Fibroblast of skin of left quadriceps (primary cell): Measurements from ENCODE around the gene TIE1.

Source experiments
- DNase-seq, 2 experiments: peaks; one replicate each; pipeline ENCODE4 v3.0.0-alpha.2; 2013; ENCODE audit warnings: low read depth in 2 of 2

The TIE1 gene

DNA sequence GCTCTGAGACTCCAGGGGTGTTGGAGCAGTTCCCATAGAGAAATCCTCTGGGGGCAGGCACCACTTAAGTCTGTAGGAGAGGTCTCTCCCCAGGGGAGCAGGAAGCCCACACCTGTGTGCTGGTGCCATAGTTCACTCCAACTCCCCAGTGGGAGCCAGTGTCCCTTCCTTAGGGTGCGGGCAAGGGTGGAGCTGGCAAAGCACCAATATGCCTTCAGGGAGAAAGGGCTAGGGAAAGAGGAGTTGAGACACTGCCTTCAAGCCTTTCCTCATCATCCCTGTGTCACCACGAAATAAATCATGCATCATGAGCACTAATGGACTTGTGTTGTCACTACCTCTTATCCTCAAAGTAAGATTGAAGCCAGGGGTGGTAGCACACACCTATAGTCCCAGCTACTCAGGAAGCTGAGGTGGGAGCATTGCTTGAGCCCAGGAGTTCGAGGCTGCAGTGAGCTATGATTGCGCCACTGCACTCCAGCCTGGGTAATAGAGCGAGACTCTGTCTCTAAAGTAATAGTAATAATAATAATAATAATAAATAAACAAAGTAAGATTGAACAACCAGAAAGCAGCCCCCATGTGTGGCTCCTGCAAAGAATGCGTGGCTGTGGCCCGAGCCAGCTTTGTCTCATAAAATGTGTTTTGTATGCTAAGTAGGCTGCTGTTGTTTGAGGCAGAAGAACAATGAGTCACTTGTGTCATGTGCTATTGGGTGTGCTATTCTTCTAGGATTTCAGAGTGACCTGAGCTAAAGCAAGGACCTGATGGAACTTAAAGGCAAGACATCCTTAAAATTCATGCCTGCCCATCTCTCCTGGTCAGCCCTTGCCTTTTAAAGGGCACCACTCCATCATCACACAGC lies 6.7 kb upstream of the TIE1 start:
- no peak for DNase-seq

DNA sequence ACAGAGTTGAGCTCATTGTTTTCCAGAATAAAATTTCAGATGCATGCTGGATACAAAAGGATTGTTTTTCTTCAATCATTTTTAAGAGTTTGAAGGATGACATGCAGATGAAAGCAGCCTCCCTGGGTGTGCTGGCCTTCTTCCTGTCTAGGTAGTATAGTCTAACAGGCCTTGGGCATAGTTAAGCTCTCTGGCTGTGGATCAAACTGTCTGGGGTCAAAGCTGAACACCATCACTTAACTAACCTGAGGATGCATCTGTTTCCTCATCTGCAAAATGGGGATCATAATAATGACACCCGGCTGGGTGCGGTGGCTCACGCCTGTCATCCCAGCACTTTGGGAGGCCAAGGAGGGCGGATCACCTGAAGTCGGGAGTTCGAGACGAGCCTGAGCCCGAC lies 6.0 kb upstream of the TIE1 start:
- no peak for DNase-seq

DNA sequence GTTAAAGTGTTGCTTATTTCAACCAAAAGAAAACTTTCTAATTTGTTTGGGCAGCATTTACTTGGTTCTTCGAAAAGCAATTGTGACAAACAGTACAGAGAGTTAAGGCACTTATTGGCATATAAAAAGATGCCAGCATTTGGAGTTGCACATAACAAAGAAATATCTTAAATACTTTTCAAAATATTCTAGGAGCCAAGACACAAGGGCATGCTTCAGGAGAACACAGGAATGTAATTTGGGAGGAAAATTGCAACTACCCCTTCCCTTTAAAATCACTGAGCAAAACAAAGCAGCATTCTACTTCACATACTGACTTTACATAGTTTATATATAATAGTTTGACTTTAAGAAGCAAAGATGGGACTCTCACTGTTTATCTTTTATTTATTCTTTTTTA lies 4.6 kb upstream of the TIE1 start:
- no peak for DNase-seq

DNA sequence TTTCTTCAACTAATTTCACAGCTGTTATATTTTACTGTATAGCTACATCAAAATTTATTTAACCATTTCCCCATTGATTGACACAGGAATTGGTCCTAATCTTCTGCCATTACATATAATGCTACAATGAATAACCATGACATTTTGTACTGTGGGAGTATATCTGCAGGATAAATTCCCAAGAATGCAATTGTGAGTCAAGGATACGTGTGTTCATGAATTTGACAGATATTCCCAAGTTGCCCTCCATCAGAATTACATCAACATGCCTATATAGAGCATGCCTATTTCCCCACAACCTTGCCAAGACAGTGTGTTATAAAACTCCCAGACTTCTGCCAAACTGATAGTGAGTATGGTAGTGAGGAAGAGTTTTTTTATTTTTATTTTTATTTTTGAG lies 2.7 kb upstream of the TIE1 start:
- no peak for DNase-seq

DNA sequence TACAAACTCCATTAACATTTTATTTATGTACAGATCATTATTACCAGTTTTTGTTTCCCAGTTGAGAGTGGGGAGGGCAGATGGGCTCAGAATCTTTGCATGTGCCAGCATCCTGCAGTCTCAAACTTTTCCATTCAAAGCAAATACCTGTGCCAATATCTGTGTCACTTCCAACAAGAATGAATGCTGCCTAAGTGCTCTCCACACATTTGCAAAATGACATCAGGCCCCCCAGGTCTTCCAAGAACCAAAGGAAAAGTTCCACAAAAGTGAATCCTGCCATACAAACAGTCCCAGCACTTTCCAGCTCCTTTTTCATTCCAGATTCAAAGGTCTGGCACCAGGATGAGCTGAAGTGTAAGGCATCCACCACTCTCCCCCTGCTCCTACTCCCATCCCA lies 1.7 kb upstream of the TIE1 start:
- no peak for DNase-seq

DNA sequence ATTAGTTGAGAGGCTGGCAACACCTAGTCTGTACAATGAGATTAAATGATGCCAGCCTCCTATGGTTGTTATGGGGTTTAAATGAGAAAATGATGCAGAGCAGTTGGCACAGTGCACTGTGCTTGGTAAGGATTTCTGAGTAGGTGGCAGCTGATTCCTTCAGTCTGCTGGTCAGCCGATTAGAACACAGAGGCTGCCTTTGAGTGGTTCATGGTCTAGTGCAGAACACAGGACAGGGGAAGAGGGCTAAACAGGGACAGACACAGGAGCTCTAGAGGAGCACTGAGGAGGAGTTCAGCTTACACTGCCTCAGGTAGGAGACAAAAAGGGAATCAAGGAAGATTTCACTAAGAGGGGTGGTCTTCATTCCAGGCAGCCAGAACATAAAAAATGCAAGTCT lies 1.4 kb downstream of the TIE1 start:
- DNase-seq: no peak

DNA sequence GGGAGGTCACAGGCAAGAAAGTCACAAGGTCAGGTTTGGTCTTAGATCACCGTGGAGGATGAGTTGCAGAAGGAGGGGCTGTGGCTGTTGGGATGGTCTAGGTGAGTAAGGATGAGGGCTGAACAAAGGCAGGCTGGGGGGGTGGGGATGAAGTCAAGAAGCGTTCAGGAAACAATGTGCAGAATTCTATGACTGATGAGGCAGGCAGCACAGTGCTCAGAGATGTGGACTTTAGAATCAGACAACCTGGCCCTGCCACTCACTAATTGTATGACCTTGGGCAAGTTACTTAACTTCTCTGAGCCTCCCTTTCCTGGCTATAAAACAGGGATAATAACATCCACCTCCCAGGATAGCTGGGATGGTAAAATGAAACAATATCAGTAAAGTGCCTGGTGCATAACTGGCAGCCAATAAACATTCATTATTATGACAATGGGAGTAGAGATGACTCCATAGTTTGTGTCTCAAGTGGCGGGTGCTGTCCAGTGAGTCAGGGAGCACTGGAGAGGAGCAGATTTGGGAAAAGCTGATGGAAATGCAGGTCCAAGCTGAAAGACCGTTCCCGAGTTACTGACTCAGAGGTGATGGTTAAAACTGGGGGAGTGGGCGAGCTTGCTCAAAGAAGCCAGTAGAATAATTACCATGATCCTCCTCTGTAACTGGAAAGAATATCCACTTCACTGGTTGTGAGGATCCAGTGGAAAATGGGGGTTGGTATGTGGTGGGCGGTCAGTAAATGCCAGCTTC lies 2.1 kb downstream of the TIE1 start:
- no peak for DNase-seq

DNA sequence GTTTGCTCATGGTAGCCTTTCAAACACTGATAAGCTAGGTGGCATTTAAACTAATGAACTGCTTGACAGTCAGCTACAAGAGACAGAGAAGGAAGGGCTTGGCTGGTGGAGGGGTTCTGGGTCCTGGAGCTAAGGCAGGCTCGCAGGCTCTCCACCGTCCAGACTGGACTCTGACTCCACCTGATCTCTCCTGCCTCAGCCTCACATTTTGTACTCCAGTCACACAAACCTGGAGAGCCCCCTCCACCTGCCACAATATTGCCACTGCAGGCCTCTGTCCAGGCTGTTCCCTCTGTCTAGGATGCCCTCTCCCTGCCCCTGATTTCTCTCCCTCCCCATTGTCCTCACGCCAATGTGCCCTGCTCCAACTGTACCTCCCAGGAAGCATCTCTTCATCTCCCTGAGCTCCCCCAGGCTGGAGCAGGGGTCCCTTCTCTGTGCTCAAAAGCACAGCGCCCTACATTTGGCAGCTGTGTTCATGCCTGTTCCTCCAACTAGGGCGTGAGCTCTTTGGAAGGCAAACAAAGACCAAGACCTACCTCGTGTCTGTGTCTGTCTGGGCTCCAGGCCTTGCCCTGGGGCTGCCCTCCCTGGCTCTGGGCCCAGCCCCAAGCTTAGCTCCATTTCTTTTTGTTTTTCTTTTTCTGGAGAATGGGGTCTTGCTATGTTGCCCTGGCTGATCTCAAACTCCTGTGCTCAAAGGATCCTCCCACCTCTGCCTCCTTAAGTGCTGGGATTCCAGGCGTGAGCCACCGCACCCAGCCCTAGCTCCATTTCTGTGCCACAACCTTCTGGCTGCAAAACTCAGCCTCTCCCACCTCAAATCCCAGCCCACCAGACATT lies 2.9 kb downstream of the TIE1 start:
- DNase-seq: no peak

DNA sequence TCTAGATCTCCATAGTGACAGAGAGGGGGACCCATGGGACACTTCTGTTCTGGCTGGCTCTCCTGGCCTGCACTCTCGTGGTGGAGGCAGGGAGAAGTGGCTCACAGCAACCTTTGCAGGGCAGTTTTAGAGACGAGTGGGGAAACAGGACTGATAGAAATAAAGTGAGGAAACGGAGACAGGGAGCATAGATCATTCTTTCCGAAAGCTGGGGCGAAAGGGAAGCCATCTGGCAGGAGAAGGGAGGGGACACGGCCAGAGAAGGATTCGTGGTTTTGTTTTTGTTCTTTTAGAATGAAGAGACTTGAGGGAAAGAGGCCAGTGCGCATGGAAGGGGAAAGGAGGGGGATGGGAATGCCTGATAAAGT lies 3.5 kb downstream of the TIE1 start:
- no peak for DNase-seq

DNA sequence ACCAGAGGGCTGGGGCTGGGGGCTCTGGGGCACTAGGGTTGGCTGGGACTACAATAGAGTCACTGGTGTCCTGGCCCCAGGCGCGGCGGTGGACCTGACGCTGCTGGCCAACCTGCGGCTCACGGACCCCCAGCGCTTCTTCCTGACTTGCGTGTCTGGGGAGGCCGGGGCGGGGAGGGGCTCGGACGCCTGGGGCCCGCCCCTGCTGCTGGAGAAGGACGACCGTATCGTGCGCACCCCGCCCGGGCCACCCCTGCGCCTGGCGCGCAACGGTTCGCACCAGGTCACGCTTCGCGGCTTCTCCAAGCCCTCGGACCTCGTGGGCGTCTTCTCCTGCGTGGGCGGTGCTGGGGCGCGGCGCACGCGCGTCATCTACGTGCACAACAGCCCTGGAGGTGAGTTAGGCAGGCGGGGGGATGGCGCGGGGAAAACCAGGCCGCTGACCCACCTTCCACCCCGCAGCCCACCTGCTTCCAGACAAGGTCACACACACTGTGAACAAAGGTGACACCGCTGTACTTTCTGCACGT lies 4.1 kb downstream of the TIE1 start:
- no peak for DNase-seq

DNA sequence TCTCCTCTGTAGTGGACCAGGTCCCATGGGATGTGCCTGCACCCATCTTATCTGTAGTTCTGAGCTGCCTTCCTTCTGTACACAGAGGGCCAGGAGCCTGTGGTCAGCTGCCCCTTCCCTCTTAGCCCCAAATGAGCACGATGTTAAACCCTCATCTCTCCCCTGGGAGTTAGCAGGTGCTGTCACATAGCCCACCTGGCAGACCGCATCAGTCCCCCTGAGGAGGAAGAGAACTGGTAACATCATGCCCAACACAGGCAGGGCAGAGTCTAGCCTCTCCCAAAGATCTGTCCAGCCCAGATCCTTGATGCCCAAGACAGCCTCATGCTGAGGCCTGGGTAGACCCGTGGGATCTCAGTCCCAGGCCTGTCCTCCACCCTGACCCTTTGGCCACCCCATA lies 4.7 kb downstream of the TIE1 start:
- no peak for DNase-seq

DNA sequence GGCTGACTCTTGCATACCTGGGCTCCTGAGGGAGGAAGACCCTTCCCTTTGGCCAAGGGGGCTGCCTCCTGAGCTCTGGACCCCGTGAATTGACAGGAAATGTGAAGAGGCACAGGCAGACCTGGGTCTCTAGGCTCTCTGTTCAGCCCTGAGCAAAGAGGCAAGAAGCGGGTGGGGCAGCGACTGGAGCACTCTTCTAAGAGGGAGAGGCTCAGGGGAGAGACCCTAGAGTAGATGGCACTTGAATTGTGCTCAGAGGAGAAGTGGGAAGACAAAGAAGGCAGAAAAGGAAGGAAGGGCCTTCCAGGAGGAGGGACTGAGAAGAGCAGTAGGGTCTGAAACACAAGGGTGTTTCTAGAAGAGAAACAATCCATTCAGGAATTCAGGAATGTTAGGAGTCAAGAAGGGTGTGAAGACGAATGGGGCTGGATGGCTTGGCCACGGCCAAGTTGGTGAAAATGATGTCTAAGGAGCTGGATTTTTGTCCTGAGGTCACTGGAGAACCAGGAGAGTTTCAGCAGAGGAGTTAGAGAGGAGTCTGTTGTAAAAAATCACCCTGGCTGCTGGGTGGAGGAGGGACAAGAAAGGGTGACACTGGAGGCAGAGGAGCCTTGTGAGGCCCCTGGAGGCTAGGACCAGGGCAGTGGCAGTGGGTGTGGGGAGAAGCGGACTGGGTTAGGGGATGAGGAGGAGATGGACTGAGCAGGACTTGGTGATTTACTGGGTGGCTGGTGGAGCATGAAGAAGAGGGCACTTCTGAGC lies 5.3 kb downstream of the TIE1 start:
- DNase-seq: no peak

DNA sequence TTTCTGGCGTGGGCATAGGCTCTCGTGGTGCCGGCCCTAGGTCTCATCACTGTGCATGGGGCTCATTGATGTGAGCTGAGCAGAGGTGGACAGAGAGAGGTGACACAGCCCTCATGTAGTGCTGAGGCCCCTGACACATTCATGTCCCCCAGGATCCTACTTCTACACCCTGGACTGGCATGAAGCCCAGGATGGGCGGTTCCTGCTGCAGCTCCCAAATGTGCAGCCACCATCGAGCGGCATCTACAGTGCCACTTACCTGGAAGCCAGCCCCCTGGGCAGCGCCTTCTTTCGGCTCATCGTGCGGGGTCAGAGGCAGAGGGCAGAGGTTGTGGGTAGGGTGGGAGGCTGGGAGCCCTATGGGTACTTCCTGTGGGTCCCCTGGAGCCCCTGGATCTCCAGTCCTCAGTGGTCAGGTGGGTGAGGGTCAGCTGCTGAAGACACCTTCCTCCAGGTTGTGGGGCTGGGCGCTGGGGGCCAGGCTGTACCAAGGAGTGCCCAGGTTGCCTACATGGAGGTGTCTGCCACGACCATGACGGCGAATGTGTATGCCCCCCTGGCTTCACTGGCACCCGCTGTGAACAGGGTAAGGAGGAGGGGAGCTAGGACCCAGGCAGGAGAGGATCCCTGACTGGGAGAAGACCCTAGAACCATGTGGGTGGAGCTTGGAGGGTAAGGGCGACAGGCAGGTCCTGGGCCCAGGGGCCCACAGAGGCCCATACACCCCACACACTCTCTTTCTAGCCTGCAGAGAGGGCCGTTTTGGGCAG lies 6.1 kb downstream of the TIE1 start:
- no peak for DNase-seq

DNA sequence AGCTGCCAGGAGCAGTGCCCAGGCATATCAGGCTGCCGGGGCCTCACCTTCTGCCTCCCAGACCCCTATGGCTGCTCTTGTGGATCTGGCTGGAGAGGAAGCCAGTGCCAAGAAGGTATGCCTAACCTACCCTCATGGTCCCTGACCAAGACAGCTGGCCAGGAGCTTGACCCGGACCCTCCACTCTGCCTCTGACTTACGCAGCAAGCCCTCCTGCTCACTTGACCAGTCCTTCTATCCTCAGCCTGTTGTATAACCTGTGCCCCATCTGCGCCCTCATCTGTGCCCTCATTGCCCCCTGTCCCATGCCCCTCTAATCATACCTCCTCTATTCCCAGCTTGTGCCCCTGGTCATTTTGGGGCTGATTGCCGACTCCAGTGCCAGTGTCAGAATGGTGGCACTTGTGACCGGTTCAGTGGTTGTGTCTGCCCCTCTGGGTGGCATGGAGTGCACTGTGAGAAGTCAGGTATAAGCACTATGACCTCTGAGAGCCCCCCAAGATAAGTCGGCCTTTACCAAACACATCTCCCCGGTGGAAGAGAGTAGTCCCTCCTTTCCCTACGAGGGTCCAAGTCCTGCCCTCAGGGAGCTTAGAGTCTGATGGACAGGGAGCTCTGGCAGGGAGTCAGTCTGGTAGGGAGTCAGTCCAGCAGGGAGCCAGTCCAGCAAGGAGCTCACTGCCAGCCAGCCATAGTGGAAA lies 6.8 kb downstream of the TIE1 start:
- DNase-seq: no peak

DNA sequence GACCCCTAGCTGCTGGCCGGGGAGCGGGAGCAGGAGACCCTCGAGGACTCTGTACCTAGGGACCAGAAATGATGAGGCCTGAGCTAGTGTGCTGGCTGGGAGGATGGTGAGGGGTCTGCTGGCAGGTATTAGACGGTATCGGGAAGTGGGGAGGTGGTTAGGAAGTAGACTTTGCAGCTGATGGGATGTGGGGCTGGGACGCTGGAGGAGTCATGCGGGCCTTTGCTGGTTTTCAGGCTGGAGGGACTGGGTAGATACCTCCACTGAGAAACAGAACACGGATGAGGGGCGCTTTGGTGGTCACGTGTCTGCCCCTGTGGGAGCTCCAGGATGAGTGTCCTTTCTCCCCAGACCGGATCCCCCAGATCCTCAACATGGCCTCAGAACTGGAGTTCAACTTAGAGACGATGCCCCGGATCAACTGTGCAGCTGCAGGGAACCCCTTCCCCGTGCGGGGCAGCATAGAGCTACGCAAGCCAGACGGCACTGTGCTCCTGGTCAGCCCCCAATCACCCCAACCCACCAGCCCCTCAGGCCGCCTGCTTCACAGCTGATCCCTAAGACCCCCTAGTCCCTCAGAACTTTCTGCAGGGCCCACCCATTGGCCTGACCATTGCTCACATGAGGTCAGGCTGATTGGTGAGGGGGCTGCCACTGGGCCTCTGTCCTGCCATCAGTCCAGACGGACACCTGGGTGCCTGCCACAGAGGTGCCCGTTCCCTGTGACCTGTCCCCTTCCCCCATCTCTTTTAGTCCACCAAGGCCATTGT lies 8.0 kb downstream of the TIE1 start:
- no peak for DNase-seq

DNA sequence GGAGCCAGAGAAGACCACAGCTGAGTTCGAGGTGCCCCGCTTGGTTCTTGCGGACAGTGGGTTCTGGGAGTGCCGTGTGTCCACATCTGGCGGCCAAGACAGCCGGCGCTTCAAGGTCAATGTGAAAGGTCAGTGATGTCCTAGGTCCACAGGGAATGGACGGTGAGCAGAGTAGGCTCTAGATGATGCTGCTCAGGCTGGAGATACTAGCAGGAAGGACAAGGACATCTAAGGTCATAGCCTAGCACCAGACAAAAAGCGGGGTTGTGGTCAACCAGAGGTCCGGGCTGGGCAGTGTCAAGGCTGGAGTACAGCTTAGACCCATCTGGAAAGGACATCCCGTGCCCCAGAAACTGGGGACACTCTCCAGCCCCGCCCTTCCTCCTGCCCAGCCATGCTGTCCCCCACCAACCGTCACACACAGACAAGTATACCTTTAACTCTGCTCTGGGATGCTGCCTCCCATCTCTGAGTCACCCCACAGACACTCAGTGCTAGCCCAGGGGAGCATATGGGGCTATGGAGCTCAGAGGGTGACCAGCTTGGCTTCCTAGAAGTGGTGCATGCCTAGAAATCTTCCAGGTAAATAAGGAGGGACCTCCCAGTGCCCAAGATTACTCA lies 8.7 kb downstream of the TIE1 start:
- DNase-seq: no peak

DNA sequence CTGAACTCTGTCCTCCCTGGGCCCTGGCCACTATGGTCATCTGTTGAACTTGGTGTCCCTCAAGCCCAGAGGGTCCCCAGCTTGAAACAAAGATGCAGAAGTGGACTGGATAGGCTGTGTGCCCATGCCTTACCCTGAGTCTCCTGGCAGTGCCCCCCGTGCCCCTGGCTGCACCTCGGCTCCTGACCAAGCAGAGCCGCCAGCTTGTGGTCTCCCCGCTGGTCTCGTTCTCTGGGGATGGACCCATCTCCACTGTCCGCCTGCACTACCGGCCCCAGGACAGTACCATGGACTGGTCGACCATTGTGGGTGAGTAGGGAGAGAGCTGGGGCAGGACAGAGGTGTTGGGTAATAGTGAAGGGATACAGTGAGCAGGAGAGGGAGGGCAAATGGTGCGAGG lies 10.7 kb downstream of the TIE1 start:
- DNase-seq: no peak

DNA sequence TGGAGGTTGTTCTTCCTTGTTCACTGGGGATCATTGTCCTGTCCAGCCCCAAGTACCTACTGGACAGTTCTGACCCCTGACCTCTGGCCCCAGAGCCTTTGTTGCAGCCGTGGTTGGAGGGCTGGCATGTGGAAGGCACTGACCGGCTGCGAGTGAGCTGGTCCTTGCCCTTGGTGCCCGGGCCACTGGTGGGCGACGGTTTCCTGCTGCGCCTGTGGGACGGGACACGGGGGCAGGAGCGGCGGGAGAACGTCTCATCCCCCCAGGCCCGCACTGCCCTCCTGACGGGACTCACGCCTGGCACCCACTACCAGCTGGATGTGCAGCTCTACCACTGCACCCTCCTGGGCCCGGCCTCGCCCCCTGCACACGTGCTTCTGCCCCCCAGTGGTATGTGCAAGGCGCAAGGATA lies 11.4 kb downstream of the TIE1 start:
- DNase-seq: no peak
